Activated CD4-positive, CD25-positive, alpha-beta regulatory T cell treated with anti-CD3 and anti-CD28 coated beads, Interleukin-2, amount 50 U/mL, for 16 hours (primary cell): ENCODE data around the gene CRPPA.
"Not testable (repeated sequence)": the region's sequence is repeated elsewhere in the genome, so short reads cannot be mapped to it uniquely, and the experiment has no call there.

Source experiments
- DNase-seq: peaks from one replicate; pipeline ENCODE4 v3.0.0-alpha.2; 2020; ENCODE audit warnings: low read depth, low spot score

Gene CRPPA

DNA sequence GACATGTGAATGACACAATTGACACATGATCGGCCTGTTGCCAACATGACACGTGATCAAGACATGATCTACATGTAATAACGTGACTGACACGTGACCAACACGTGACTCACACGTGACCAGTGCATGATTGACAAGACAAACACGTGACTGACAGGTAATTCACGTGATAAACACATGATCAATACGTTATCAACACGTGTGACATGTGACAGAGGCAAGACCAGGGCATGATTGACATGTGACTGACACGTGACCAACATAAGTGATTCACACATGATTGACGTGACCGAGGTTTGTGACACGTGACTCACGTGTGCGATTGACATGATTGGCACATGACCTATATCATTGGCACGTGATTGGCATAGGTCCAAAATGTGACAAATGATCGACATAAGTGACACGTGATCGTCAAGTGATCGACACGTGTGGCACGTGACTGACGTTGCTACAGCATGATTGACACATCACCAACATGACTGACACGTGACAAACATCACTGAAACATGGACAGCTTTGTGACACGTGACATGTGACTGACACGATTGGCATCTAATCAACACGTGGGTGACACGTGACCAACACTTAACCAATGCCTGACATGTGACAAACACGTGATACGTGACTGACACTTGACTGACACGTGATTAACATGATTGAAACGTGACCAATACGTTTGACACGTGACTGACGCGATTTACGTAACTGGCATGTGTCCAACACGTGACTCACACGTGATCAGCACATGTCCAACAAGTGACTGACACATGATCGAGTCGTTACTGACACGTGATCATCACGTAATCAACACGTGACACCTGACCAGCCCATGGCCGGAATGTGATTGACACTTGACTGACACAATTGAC is 23.0 kb downstream of the CRPPA start:
- no peak for DNase-seq

- no peak for DNase-seq
Observed at GRCh38 chr7:16397501-16398145, 23.7 kb downstream of the CRPPA start.

GRCh38 chr7:16396766-16397500 is 24.4 kb downstream of the CRPPA start:
- DNase-seq, result no peak

GRCh38 chr7:16395121-16395520 is 26.2 kb downstream of the CRPPA start:
- DNase-seq, result no peak

DNA sequence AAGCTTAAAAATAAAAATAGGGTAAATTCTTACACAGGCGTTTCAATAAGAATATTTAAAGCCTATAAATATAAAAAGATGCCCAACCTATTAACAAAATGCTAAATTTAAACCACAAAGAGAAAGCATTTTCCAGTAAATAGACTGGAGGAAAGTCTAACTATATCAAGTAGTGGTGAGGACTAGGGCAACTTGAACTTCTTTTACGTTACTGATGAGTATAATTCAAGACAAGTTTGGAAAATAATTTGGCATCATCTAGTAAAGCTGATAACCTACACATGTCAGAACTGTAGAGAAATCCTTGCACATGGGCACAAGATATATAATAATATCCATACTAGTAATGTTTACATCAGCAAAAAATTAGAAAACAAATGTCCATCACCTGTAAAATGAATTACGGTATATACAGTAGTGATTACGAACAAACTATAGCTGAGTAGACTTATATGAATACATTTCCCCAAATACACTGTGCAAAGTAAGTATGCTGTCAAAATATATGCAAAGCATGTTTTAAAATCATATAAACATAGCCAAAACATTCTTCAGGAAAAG is 27.4 kb downstream of the CRPPA start:
- DNase-seq, result no peak

- DNase-seq, result no peak
Observed at GRCh38 chr7:16392990-16393523, 28.3 kb downstream of the CRPPA start.

GRCh38 chr7:16383786-16384185 is 37.6 kb downstream of the CRPPA start:
- not testable (repeated sequence) for DNase-seq

GRCh38 chr7:16383103-16383502 is 38.2 kb downstream of the CRPPA start:
- DNase-seq, result not testable (repeated sequence)
